Measurements from ENCODE around the gene SIGLEC8.
"Not testable (repeated sequence)": the region's sequence is repeated elsewhere in the genome, so short reads cannot be mapped to it uniquely, and the experiment has no call there.

The SIGLEC8 gene

DNA sequence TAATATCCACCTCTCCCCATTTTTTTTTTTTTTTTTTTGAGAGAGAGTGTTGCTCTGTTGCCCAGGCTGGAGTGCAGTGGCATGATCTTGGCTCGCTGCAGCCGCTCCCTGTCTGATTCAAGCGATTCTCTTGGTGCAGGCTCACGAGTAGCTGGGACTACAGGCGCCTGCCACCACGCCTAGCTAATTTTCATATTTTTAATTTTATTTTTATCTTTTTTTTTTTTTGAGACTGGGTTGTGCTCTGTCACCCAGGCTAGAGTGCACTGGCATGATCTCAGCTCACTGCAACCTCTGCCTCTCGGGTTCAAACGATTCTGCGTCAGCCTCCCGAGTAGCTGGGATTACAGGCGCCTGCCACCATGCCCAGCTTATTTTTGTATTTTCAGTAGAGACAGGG is 37.7 kb downstream of the SIGLEC8 start:
- not testable (repeated sequence) for H3K4me1 ChIP-seq (ENCODE audit: insufficient read depth, low read length); H3K9me3 ChIP-seq (ENCODE audit: insufficient read depth, low read depth, low read length); H3K4me3 ChIP-seq (ENCODE audit: low read length); H3K36me3 ChIP-seq (ENCODE audit: insufficient read depth, low read length); H3K27ac ChIP-seq (ENCODE audit: low read depth, low read length); H3K9ac ChIP-seq (ENCODE audit: low read depth, low read length)
- peaks cover 11% of the 10 kb centered on the region for H3K27me3 ChIP-seq (ENCODE audit: insufficient read depth, low read length)
- 92% methylated on average over 9 of the region's 11 CpGs for WGBS

- no peaks in the 10 kb centered on the region for H3K4me1 ChIP-seq (ENCODE audit: insufficient read depth, low read length)
- H3K9me3 ChIP-seq (ENCODE audit: insufficient read depth, low read depth, low read length): no peaks in the 10 kb centered on the region
- 91% methylated on average over 2 of the region's 2 CpGs for WGBS
- H3K9ac ChIP-seq (ENCODE audit: low read depth, low read length): no peak overlapping the region
- no peak overlapping the region for H3K27ac ChIP-seq (ENCODE audit: low read depth, low read length)
- H3K36me3 ChIP-seq (ENCODE audit: insufficient read depth, low read length): no peaks in the 10 kb centered on the region
- H3K27me3 ChIP-seq (ENCODE audit: insufficient read depth, low read length): peaks cover 11% of the 10 kb centered on the region
- no peak overlapping the region for H3K4me3 ChIP-seq (ENCODE audit: low read length)
Observed at GRCh38 chr19:51418707-51419106, 39.5 kb downstream of the SIGLEC8 start.

GRCh38 chr19:51417810-51418157 is 40.5 kb downstream of the SIGLEC8 start:
- WGBS: 94% methylated on average over 2 of the region's 3 CpGs
- Histone ChIP-seq H3K9ac (ENCODE audit: low read depth, low read length) (no peak overlapping the region), H3K27ac (ENCODE audit: low read depth, low read length) (no peak overlapping the region), H3K9me3 (ENCODE audit: insufficient read depth, low read depth, low read length) (no peaks in the 10 kb centered on the region), H3K27me3 (ENCODE audit: insufficient read depth, low read length) (peaks cover 11% of the 10 kb centered on the region), H3K4me1 (ENCODE audit: insufficient read depth, low read length) (no peaks in the 10 kb centered on the region), H3K4me3 (ENCODE audit: low read length) (no peak overlapping the region), H3K36me3 (ENCODE audit: insufficient read depth, low read length) (no peaks in the 10 kb centered on the region)

- WGBS: 80% methylated on average over 21 of the region's 21 CpGs
- Histone ChIP-seq H3K27me3 (ENCODE audit: insufficient read depth, low read length) (peaks cover 11% of the 10 kb centered on the region), H3K9me3 (ENCODE audit: insufficient read depth, low read depth, low read length) (no peaks in the 10 kb centered on the region), H3K36me3 (ENCODE audit: insufficient read depth, low read length) (no peaks in the 10 kb centered on the region), H3K4me1 (ENCODE audit: insufficient read depth, low read length) (no peaks in the 10 kb centered on the region), H3K4me3 (ENCODE audit: low read length) (no peak within 1 kb of the TSS), H3K9ac (ENCODE audit: low read depth, low read length) (no peak within 1 kb of the TSS), H3K27ac (ENCODE audit: low read depth, low read length) (no peak within 1 kb of the TSS)
Observed at GRCh38 chr19:51417107-51417809, 41.0 kb downstream of the SIGLEC8 start, which contains the start of gene SIGLEC10. TSS of gene SIGLEC10 (minus strand) at chr19:51417642. CDS start at chr19:51417581, 61 bp downstream.

DNA sequence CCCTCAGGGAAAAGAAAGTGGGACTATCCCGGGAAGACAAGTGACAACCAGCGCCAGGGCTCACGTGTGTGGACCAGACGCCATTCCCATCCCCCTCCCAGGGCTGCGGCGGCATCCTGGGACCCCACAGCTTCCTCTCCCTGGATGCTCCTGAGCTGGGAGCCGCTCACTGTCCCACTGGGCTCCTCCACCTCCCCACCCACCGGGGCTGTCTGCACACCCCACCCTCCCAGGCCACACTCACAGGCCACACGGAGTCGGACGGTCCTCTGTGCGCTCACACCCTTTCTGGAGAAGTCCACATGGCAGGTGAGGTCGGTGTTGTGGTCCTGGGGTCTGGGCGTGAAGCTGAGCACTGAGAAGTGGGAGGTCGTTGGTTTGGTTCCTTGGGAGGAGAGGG is 41.8 kb downstream of the SIGLEC8 start:
- H3K27ac ChIP-seq (ENCODE audit: low read depth, low read length); H3K4me3 ChIP-seq (ENCODE audit: low read length); H3K4me1 ChIP-seq (ENCODE audit: insufficient read depth, low read length); H3K9me3 ChIP-seq (ENCODE audit: insufficient read depth, low read depth, low read length); H3K9ac ChIP-seq (ENCODE audit: low read depth, low read length); H3K27me3 ChIP-seq (ENCODE audit: insufficient read depth, low read length); H3K36me3 ChIP-seq (ENCODE audit: insufficient read depth, low read length): not testable (repeated sequence)
- 92% methylated on average over 12 of the region's 15 CpGs for WGBS

DNA sequence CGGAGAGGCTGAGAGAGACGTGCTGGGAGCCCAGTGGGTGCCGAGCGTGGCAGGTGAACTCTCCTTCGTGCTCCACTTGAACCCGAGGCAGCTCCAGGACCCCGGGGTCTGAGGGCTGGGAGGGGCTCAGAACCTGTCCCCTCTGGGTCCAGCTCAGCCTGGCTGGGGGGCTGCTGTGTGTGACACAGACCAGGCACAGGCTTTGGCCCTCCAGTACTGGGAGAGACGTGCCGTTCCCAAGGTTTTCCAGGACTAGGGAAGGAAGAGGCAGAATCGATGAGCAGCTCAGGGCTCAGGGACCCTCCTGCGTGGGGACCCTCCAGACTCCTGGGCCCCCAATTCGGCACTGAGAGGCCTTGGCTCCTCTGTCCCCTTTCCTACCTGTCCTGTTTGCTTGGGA is 43.1 kb downstream of the SIGLEC8 start:
- H3K27ac ChIP-seq (ENCODE audit: low read depth, low read length): no peak overlapping the region
- no peak overlapping the region for H3K9ac ChIP-seq (ENCODE audit: low read depth, low read length)
- no peaks in the 10 kb centered on the region for H3K36me3 ChIP-seq (ENCODE audit: insufficient read depth, low read length)
- no peaks in the 10 kb centered on the region for H3K4me1 ChIP-seq (ENCODE audit: insufficient read depth, low read length)
- peaks cover 1% of the 10 kb centered on the region; the same call in 1 of the 2 replicates for H3K27me3 ChIP-seq (ENCODE audit: insufficient read depth, low read length)
- H3K9me3 ChIP-seq (ENCODE audit: insufficient read depth, low read depth, low read length): no peaks in the 10 kb centered on the region
- H3K4me3 ChIP-seq (ENCODE audit: low read length): no peak overlapping the region
- WGBS: 94% methylated on average over 12 of the region's 12 CpGs

- Histone ChIP-seq H3K9me3 (ENCODE audit: insufficient read depth, low read depth, low read length) (no peaks in the 10 kb centered on the region), H3K4me3 (ENCODE audit: low read length) (no peak overlapping the region), H3K4me1 (ENCODE audit: insufficient read depth, low read length) (peaks cover 9% of the 10 kb centered on the region; the same call in 1 of the 2 replicates), H3K36me3 (ENCODE audit: insufficient read depth, low read length) (no peaks in the 10 kb centered on the region), H3K9ac (ENCODE audit: low read depth, low read length) (no peak overlapping the region), H3K27me3 (ENCODE audit: insufficient read depth, low read length) (no peaks in the 10 kb centered on the region), H3K27ac (ENCODE audit: low read depth, low read length) (no peak overlapping the region)
- 94% methylated on average over 14 of the region's 15 CpGs for whole genome bisulfite sequencing
Observed at GRCh38 chr19:51410950-51411748, 47.1 kb downstream of the SIGLEC8 start.

DNA sequence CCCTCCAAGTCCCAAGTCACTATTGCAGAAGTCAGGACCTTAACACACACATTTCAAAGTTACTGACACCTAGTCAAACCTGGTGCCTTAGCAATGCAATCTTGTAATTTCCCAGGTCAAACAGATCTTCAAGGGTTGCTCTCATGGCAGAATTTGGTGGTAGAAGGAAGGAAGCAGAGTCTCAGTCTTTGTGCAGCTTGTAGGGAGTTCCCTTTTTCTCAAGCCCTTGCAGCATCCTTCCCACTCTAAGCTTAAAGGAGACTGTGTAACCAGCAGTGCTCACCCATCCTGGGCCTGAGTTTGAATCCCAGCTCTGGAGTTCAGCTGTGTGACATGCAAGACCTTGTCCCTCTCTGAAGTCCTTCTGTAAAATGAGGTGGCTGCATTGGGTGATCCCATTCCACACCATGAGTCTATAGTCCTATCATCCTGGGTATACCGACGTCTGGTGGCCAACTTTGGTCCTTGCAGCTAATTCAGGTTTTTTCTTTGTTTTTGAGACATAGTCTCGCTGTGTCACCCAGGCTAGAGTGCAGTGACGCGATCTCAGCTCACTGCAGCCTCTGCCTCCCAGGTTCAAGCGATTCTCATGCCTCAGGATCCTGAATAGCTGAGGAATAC is 50.6 kb downstream of the SIGLEC8 start:
- peaks cover 13% of the 10 kb centered on the region for H3K9me3 ChIP-seq (ENCODE audit: insufficient read depth, low read depth, low read length)
- no peak overlapping the region for H3K9ac ChIP-seq (ENCODE audit: low read depth, low read length)
- no peaks in the 10 kb centered on the region for H3K27me3 ChIP-seq (ENCODE audit: insufficient read depth, low read length)
- H3K36me3 ChIP-seq (ENCODE audit: insufficient read depth, low read length): peaks cover 10% of the 10 kb centered on the region
- H3K27ac ChIP-seq (ENCODE audit: low read depth, low read length): no peak overlapping the region
- H3K4me1 ChIP-seq (ENCODE audit: insufficient read depth, low read length): peaks cover 9% of the 10 kb centered on the region; the same call in 1 of the 2 replicates
- 73% methylated on average over 6 of the region's 6 CpGs for WGBS
- no peak overlapping the region for H3K4me3 ChIP-seq (ENCODE audit: low read length)

DNA sequence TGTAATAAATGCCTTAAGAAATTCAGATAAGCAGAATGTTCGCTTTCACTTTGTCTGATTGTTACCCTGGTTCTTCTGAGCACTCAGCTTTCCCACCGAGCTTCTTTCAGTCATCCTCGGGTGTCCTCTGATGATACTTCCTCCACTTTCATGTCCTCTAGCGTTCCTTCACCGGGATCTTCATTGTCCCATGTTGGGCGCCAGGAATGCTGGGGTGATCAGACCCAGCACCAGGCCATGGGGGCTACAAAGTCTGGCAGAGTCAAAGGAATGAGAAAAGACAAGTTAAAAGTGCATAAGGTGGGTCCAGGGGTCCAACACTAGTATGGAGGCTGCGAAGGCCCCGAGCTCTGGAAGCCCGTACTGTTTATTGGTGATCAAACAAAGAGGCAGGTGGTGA is 56.1 kb downstream of the SIGLEC8 start:
- Histone ChIP-seq H3K4me1 (ENCODE audit: insufficient read depth, low read length) (no peaks in the 10 kb centered on the region), H3K27ac (ENCODE audit: low read depth, low read length) (no peak overlapping the region), H3K9me3 (ENCODE audit: insufficient read depth, low read depth, low read length) (peaks cover 24% of the 10 kb centered on the region), H3K36me3 (ENCODE audit: insufficient read depth, low read length) (peaks cover 15% of the 10 kb centered on the region), H3K4me3 (ENCODE audit: low read length) (no peak overlapping the region), H3K9ac (ENCODE audit: low read depth, low read length) (no peak overlapping the region), H3K27me3 (ENCODE audit: insufficient read depth, low read length) (no peaks in the 10 kb centered on the region)
- WGBS: 94% methylated on average over 9 of the region's 9 CpGs
